Measurements from ENCODE around the gene ARPP21.
"Not testable (repeated sequence)": the region's sequence is repeated elsewhere in the genome, so short reads cannot be mapped to it uniquely, and the experiment has no call there.

ARPP21 gene

DNA sequence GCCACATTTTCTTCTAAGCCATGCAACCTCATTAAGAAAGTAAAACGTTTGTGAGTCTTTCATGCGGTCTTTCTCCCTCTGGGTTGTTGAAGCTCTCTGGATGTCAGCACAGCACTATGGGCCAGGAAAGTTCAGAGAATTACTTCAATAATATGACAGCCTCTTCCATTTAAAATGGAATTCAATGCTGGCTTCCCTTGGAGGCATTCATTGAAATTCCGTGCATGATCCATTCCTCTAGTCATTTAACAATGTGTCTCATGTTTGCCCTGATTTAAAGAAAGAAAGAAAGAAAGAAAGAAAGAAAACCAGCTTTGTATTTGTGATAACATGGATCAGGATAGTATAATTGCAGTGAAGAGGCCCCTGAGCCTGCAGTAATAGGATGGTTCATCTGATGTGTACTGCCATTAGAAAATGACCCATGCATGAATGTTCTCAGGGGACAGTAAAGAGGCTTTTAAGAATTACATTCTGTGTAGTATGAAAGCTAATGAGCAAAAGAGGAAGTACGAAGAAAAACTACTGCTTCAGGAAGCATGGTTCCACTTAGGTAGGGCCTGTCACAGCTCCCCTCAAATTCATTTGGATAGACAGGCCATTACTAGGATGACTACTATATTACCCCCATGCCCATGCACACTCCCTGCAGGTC is 146.0 kb downstream of the ARPP21 start:
- DNase-seq = no peak

DNA sequence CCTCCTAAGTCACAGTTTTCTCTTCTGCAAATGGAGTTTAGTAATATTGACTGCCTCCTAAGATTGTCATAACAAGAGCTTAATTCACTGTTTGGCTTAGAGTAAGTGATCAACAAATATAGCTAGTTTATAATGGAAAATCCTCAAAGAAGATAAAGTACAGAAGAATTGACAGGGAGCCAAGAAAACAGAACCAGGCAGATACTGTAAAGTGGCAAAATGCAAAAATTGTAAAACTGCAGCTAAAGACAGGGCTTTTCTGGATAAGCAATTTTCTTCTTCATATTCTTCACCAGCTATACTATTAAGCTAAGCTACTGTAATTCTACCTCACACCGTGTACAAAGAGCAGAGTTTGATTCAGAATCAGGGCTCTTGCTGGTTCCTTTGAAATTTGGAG is 148.6 kb downstream of the ARPP21 start:
- no peak for DNase-seq

DNA sequence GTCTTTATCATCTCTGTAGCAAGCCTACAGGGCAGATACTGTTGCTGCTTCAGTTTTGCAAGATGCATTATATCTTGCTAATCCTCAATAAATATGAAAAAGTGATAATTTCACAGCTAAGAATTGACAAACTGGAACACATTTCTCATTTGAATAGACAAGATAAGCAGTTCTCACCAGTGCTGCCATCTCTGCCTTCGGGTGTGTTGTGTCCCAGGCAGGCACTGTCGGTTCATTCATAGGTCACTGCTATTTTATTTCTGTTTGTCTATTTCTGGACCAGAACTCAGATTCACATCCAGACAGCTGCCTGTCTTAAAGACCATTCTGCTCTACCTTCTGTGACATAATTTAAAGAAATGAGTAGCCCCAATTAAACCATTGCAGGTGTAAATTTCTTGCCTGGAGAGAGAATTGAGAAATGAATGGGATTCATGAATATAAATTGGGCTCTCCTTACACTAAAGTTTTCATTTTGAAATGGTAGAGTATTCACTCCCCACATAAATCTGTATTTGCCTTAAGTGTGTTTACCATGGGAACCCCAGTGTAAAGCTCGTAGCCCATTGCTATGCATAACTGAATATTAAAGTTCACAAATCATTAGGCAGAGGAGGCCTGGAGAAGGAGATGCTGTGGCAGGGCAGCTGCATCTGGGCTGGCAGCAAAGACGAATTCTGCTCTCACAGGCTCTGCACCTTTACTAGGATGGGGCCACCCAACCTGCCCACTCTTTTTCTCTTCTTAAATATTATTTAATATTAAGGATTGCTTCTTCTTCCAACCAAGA is 149.9 kb downstream of the ARPP21 start:
- no peak for DNase-seq

DNA sequence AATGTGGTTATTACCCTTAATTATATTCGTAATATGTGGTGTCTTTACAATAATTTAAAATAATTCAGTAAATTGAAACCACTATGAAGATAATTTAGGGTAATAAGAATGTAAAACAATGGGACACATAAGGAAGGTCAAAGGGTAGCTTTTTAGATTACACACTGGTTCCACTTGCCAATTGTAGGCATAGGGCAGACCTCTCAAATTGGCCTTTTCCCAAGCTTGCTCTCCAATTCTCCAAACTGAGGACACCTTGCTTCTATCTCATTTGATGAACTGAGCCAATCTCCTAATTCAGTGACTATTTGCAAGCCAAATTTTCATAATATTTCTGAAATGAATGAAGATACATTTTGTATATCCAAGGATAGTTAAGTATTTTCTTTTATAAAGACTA is 151.4 kb downstream of the ARPP21 start:
- DNase-seq = no peak

DNA sequence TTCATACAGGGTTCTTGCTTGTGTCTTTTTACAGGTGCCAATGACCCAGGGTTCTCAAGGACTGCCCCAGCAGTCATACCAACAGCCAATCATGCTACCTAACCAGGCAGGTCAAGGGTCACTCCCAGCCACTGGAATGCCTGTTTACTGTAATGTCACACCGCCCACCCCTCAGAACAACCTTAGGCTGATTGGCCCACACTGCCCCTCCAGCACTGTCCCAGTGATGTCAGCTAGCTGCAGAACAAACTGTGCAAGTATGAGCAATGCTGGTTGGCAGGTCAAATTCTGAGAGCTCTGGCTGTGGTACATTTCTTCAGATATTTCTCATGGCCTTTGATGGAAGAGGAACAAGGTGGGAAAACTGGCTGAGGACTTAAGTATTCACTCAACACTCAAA is 154.3 kb downstream of the ARPP21 start:
- DNase-seq = no peak

DNA sequence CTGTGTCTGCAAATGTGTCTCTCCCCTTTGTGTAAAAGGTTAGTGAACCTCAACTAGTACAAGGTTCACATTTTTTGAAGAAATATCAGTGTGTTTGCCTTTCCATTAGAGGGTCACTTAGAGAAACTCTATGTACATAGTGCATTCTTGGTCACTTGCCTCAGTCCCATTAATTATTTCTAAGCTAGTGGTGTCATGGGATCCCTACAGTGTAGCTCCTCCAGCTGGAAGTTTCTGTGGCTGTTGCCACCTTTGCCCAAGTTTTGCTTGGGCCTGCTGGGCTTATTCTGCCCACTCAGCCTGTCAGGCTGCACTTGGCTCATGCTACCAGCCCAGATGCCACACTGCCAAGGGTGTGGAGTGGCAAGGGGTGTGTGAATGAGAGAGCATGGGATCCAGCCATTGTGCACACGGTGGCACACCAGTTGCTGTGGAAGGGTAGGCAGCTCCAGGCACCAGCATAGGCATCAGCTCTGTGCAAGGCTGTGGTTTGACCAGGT is 161.7 kb downstream of the ARPP21 start:
- no peak for DNase-seq

DNA sequence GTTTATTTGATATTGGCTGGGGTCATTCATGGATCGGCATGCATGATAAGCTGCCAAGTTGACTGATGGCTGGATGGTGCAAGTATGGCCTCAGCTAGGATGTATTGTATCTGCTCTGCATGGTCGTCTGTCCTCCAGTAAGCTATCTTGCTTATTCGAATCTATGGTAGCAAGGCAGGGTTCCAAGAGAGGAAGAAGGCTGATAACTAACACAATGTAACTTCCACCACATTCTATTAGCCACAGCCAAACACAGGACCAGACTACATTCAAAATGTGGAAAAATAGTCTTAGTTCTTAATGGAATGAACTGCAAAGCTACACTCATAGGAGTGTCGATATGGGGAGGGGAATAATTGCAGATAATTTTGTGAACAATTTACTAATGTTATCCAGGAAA is 175.2 kb downstream of the ARPP21 start:
- no peak for DNase-seq

DNA sequence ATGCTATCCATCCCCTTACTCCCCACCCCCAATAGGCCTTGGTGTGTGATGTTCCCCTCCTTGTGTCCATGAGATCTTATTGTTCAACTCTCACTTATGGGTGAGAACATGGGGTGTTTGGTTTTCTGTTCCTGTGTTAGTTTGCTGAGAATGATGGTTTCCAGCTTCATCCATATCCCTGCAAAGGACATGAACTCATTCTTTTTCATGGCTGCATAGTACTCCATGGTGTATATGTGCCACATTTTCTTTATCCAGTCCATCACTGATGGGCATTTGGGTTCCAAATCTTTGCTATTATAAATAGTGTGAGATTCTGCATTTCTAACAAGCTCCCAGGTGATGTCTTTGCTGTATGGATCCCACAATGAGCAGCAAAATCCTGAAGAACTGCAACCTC is 176.5 kb downstream of the ARPP21 start:
- DNase-seq = not testable (repeated sequence)

DNA sequence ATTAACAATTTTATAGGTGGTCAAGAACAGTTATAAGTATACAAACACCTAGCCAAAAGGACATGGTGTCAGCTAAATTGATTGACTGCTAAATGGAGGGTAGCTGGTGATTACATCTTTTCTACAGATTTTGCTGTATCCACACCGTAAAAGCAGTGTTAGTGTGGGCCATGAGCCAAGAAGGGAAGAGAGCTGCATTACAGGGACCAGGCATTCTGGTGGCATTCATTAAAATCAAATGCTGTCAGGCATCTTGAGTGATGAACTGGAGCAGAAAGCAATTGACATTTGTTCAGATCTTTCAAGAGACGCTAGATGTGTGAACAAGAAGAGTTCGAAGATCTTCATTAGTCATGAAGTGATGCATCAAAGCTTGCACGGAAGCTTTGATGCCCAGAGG is 177.9 kb downstream of the ARPP21 start:
- DNase-seq = no peak

DNA sequence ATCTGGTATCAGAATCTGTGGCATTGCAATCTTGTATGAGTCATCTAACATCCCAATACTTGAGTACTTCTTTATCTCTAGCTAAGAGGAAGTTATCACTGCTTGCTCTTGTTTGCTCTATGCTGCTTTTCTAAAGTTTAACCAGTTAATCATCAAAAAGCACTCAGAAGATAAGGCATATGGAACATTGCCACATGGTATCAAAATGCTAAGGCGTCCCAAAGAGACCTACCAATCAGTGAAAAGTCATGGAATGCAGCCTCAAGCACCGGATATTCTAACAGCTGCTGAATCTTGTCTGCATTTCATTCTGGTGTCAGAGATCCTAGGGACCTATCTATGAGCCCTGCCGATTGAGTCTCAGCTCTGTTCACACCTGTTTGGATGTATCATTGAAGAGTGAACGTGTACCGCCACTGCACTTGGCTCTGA is 192.8 kb downstream of the ARPP21 start:
- no peak for DNase-seq

Data from fibroblast of upper back skin (primary cell).